GM19035 (cell line): Measurements from ENCODE around the gene PSMG2.
"Not testable (repeated sequence)": the region's sequence is repeated elsewhere in the genome, so short reads cannot be mapped to it uniquely, and the experiment has no call there.

ENCODE experiments used
- ATAC-seq: cut with Tn5 transposase; IDR thresholded peaks from one replicate; pipeline ENCODE4 v1.9.1; 2021; ENCODE audit not compliant: unreplicated experiment

The PSMG2 gene

GRCh38 chr18:12721495-12722275 is 18.8 kb downstream of the PSMG2 start:
- no peak for ATAC-seq

GRCh38 chr18:12722731-12723130 is 19.9 kb downstream of the PSMG2 start:
- ATAC-seq, result no peak

DNA sequence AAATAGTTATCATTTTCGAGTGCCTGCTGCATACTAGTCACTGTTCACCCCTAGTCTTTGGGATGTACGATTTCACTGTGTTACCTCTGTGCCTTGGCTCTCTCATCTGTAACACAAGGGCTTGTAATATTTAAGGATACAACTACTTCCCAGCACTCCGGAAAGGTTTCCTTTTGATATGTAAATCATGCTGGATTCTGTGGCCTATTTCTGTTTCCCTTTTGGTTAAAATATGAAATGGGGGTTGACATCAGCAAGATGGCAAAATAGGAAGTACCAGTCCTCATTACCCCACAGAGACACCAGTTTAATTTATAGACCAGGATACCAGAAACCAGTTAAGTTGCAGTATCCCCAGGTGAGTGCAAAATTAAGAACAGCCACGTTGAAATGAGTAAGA is 23.5 kb downstream of the PSMG2 start:
- no peak for ATAC-seq

DNA sequence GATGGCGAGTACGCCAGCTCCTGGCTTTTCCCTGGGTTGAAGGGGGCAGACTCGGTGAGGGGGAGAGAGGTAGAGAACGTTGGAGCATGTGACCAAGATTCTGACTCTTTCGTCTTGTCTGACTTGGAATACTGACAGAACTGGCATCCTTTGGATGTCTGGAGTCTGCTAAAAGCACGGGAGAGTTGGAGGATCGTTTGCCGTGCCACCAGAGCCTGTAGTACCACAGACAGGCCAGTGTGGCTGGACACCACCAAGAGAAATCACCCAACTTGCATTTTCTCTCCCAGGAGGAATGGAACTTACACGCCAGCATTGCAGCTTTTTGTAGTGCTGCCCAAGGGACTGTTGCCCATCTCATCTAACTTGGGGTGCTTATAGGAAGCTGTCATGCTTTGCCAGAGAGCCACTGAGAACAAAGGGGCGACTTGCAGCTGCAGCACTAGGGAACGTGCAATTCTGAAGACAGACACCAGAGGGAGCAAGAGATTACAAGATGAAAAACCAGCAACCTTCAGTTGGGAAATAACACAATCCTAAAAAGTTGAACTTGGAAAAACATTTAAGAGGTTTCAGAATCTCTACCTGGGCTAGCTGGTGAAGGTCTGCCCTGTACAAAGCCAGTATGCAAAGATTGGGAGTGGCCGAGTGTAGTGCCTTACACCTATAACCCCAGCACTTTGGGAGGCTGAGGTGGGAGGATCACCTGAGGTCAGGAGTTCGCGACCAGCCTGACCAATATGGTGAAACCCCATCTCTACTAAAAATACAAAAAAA is 24.1 kb downstream of the PSMG2 start:
- no peak for ATAC-seq

DNA sequence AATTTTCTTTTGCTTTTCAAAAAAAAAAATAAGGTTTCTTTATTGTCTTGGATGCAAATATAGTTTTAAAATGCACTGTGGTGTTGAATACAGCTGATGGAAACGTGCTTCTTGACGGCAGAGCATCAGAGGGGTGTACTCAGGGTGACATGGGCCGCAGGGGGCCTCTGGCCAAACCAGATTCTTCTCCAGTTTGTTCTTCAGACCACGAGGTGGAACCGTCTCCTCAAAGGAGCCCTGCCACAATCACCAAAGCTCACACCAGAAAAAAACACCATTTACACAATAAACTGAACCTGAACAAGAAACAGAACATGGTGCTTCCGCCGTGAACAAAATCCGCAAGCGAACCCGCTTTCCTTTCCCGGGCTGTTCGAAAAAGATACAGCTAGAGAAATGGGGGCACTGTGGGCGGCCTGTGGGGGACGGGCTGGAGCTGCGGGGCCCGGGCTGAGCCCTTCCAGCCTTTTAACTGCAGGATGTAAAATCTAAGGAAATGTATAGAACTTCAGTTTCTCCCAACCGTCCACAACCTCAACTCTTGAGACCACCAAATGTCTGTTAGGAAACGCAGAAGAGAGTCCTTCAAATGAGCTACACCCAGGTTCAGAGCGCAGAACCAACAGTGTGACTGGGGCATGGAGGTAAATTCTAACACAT is 34.5 kb downstream of the PSMG2 start:
- no peak for ATAC-seq

- no peak for ATAC-seq
Measured at GRCh38 chr18:12741351-12741750, 38.5 kb downstream of the PSMG2 start.

DNA sequence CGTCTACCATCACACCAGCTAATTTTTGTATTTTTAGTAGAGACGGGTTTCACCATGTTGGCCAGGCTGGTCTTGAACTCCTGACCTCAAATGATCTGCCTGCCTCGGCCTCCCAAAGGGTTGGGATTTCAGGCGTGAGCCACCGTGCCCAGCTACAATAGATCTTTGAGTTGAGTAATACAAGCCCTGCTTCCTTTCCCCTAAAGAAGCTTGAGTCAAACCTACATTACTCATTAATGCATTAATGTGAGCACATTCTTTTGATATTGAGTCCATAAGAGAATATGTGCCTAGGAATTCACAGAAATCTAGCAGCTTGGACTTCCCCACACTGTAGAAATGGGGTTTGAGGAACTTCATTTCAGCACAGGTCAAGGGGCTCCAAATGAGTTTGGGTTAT is 39.6 kb downstream of the PSMG2 start:
- ATAC-seq, result no peak

GRCh38 chr18:12744103-12744502 is 41.3 kb downstream of the PSMG2 start:
- no peak for ATAC-seq

DNA sequence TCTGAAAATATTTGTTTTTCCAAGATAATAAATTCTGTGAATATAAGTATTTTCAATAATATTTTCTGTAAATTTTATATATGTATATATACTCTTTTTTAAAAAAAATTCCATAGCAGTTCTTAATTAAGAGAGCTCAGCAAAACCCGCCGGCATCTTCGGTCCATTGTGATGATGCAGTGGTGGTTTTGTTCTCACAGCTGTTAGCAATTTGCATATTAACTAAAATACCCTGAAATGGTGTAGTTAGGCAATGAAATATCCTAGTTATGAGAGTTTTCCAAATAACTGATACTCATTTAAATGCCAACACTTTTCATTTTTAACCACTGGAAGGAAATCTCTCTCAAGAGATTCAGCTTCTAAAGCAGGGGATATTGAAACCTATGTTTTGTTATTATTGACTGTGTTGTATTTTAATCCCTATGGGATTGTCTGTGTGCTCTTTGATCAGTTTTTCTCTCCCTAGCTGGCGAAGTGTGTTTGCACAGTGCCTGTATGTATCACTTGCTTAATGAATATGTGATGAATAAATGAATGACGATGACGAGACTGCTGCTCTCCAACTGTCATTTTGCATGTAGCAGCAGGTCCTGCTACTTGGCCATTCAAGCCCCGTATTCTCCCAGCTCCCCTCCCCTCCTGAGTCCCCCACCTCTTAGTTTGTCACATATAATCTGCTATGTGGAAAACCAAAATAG is 42.4 kb downstream of the PSMG2 start:
- no peak for ATAC-seq

GRCh38 chr18:12747530-12748315 is 44.9 kb downstream of the PSMG2 start:
- no peak for ATAC-seq

DNA sequence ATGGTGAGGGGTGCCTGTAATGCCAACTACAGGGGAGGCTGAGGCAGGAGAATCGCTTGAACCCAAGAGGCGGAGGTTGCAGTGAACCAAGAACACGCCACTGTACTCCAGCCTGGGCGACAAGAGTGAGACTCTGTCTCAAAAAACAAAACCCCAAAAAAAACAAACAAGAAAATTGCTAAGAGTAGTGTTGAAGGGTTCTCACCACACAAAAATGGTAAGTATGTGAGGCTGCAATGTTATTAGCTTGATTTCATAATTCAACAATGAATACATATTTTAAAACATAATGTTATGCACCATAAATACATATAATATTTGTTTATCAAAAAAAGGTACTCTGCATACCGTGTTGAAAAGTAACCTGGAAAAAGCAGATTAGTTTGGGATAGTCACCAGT is 45.8 kb downstream of the PSMG2 start:
- ATAC-seq, result no peak

- ATAC-seq, result no peak
Measured at GRCh38 chr18:12749121-12749520, 46.3 kb downstream of the PSMG2 start.

DNA sequence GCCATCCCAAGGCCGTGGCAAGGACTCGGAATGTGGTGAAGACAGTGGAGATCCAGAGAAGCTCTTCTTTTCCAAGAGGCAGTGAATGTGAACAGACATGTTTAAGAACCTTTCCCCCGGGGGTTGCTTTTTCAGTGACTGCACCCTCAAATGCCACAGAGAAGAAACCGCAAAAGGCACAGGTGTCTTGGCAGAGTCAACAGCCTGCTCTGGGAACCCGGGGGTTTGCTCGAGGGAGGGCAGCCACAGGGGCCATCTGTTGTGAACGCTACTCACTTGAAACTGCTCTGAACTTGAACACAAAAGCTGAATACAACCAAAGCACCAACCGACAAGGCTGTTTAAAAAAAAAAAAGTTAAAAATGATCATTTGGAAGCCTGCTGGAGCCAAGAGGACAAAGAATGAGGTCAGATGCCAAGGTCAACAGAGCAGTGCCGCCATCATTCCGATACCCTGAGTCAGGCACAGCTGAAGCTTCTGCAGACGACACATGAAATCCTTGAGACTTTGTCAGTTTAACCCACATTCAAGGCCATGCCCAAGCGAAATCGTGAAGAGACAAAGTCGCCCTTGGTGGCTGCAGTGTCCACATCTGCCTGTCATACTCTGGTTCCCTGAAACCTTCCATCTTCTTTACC is 47.4 kb downstream of the PSMG2 start:
- ATAC-seq, result no peak

- ATAC-seq, result no peak
Measured at GRCh38 chr18:12750715-12751502, 48.1 kb downstream of the PSMG2 start.

GRCh38 chr18:12751503-12751884 is 48.7 kb downstream of the PSMG2 start:
- no peak for ATAC-seq

GRCh38 chr18:12751891-12752290 is 49.0 kb downstream of the PSMG2 start:
- ATAC-seq, result no peak

DNA sequence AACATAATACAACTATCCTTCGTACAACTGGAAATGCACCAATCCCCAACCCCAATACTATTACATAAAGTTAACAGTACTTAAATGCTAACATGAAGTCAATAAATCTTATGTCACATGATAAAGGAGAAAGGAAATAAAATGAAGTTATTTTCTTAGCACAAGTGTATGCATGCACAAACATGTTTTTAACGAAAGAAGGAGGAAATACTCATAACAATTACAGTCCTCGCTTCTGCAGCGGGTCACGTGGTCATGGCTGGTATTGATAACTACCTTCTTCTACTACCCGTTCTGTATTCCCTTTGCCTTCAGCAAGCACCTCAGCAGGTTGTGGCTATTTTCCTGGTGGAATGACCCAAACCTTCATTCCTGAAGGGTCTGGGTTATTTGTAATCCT is 51.7 kb downstream of the PSMG2 start:
- ATAC-seq, result no peak

DNA sequence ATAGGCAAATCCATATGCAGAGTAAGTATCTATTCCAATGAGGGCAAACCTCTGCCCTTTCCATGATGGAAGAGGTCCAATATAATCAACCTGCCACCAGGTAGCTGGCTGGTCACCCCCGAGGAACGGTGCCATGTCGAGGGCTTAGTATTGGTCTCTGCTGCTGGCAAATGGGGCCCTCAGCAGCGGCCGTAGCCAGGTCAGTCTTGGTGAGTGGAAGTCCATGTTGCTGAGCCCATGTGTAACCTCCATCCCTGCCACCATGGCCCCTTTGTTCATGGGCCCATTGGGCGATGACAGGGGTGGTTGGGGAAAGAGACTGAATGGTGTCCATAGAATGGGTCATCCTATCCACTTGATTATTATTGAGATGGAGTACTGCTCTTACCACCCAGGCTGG is 52.8 kb downstream of the PSMG2 start:
- not testable (repeated sequence) for ATAC-seq

DNA sequence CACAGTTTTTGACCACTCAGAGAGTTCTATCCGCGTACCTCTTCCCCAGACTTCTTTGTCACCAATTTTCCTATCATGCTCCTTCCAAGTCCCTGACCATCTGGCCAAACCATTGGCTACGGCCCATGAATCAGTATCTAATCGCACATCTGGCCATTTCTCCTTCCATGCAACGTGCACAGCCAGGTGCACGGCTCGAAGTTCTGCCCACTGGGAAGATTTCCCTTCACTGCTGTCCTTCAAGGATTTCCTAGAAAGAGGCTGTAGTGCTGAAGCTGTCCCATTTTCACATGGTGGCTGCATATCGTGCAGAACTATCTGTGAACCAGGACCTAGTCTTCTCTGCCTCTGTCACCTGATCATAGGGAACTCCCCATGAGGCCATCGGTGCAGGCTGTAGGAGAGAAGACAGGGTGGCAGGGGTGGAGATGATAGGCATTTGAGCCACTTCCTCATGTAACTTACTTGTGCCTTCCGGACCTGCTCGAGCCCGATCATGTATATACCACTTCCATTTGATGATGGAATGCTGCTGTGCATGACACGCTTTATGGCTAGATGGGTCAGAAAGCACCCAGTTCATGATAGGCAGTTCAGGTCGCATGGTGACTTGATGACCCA is 53.9 kb downstream of the PSMG2 start:
- not testable (repeated sequence) for ATAC-seq
